ENCODE results near the gene TRIM58. TPM values are rescaled to one million over a fixed set of nuclear protein-coding genes. Genes with fewer than 3 reads are reported as not detected.

The TRIM58 gene
- total RNA-seq, 1 donor from 2014 or later: 6.0 TPM

DNA sequence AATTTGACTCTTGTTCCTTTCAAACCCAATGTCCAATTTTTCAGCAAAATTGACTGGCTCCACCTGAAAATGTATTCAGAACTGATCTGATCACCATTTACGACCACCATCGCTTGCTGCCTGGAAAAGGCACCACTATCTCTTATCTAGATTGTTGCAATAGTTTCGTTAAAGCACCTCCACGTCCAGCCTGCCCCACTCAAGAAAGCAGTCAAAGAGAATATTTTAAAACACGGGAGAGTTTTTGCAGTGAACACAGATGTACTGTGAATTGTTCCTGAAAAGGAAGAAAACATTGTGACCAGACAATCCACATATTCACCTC lies 11.3 kb upstream of the TRIM58 start:
- TF ChIP-seq, protein P1, sequence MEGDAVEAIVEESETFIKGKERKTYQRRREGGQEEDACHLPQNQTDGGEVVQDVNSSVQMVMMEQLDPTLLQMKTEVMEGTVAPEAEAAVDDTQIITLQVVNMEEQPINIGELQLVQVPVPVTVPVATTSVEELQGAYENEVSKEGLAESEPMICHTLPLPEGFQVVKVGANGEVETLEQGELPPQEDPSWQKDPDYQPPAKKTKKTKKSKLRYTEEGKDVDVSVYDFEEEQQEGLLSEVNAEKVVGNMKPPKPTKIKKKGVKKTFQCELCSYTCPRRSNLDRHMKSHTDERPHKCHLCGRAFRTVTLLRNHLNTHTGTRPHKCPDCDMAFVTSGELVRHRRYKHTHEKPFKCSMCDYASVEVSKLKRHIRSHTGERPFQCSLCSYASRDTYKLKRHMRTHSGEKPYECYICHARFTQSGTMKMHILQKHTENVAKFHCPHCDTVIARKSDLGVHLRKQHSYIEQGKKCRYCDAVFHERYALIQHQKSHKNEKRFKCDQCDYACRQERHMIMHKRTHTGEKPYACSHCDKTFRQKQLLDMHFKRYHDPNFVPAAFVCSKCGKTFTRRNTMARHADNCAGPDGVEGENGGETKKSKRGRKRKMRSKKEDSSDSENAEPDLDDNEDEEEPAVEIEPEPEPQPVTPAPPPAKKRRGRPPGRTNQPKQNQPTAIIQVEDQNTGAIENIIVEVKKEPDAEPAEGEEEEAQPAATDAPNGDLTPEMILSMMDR (IDR thresholded peaks at IDR 0.05): no peak
- H3K4me1 ChIP-seq: no peaks in the 10 kb centered on the region
- no peaks in the 10 kb centered on the region for H3K9me3 ChIP-seq
- H3K36me3 ChIP-seq: no peaks in the 10 kb centered on the region
- no peak overlapping the region for H3K4me3 ChIP-seq
- no peak overlapping the region for H3K27ac ChIP-seq
- DNase-seq (no peak), ATAC-seq (no peak)
- intact Hi-C loops (cut with DNase I): no loop called here
- H3K27me3 ChIP-seq: no peaks in the 10 kb centered on the region

DNA sequence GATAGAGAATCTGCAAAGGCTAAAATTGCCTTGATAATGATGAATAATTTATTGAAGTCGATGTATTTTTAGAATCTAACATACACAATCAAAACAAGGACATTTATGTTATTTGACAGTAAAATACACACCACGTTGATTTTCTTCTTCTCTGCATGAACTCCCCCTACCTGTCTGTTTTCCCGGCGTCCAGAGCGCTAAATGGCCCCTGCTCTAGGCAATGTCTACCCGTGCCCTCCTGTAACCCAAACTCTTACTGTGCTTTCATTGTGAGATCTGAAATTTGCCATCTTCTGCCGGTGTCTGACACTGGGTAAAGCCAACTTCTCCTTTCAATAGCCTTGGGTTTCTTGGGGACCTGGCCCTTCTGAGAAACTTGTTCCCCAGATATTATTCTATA lies 8.6 kb upstream of the TRIM58 start:
- ATAC-seq: no peak
- Histone ChIP-seq H3K9me3 (no peaks in the 10 kb centered on the region), H3K4me3 (no peak overlapping the region), H3K27me3 (no peaks in the 10 kb centered on the region), H3K27ac (no peak overlapping the region), H3K4me1 (no peaks in the 10 kb centered on the region), H3K36me3 (no peaks in the 10 kb centered on the region)
- intact Hi-C loops (cut with DNase I): no loop called here
- DNase-seq: no peak
- TF ChIP-seq, protein P1 (IDR thresholded peaks at IDR 0.05): no peak

DNA sequence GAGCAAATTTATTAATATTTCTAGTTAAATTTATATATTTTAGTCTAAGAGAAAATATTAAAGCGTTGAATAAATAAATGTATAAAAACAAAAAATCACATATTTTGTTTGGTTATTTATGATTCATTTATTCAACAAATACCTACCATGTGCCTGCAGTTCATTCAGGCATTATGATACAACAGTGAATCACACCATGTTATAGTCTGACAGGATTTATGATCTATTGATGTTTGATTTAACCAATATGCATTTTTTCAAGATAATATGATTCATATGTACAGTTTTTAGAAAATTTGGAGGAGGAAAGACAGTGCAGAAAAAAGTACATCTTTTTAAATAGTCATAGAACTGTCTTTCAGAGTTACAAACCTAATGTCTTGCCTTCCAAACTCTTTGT lies 7.4 kb upstream of the TRIM58 start:
- Histone ChIP-seq H3K27me3 (no peaks in the 10 kb centered on the region), H3K4me1 (no peaks in the 10 kb centered on the region), H3K4me3 (no peak overlapping the region), H3K27ac (no peak overlapping the region), H3K9me3 (no peaks in the 10 kb centered on the region), H3K36me3 (no peaks in the 10 kb centered on the region)
- ATAC-seq (no peak), DNase-seq (no peak)
- intact Hi-C loops (cut with DNase I): no loop called here
- TF ChIP-seq, protein P1 (IDR thresholded peaks at IDR 0.05): no peak

DNA sequence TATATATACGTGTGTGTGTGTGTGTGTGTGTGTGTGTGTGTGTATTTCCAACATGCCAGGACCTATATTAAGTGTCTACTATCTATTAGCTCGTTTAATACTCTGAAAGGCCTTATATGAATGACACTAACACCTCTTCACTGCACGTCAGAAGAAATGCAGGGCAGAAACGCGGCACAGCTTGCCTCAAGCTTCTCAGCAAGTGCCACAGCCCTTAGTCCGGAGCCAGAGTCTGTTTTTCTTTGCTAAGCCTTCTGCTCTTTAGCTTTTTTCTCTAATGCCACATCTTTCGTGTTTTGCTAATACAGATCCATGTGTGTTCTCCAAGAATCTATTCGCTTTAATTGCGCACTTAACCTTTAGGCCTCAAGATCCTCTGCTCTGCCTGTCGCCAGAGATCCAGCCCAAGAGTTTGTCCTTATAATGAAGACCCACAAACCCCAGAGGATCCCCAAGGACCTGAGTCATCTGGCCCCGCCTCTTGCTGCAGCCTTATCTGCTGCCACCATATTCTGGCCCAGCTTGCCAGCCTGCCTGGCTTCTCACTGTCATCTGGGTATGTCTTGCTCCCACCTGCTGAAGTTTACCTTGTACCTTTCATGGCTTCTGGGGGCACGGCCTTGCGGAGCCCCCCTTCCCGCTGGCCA lies 2.0 kb upstream of the TRIM58 start:
- TF ChIP-seq, protein P1 (IDR thresholded peaks at IDR 0.05): no peak
- Histone ChIP-seq H3K4me1 (no peaks in the 10 kb centered on the region), H3K27ac (no peak overlapping the region), H3K4me3 (no peak overlapping the region), H3K27me3 (peaks cover 9% of the 10 kb centered on the region), H3K36me3 (no peaks in the 10 kb centered on the region), H3K9me3 (no peaks in the 10 kb centered on the region)
- DNase-seq (no peak), ATAC-seq (no peak)
- intact Hi-C loops (cut with DNase I): no loop called here

DNA sequence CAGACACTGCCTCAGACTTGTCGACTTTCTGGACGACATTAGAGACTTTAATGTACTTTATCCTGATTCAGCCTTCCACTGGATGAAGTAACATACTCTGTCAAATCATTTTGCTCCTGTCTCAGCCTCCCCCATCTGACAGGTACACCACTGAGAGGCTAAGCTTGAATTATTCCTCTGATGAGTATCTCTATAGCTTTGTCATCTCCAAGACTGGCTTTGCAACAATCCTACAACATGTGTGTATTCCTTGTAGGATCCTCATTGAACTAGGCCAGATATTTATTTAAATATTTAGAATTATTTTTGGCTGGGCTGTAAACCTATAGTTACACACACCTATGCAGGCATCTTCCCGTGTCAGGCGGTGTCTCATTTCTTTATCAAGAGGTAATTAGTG lies 1.1 kb upstream of the TRIM58 start:
- TF ChIP-seq, protein P1 (IDR thresholded peaks at IDR 0.05): no peak
- no peak overlapping the region for H3K27ac ChIP-seq
- no peak for DNase-seq
- H3K27me3 ChIP-seq: peaks cover 9% of the 10 kb centered on the region
- ATAC-seq: no peak
- no peaks in the 10 kb centered on the region for H3K4me1 ChIP-seq
- no peak overlapping the region for H3K4me3 ChIP-seq
- intact Hi-C loops (cut with DNase I): no loop called here
- no peaks in the 10 kb centered on the region for H3K9me3 ChIP-seq
- no peaks in the 10 kb centered on the region for H3K36me3 ChIP-seq
